ENCODE results near the gene PKP2.

PKP2 gene

DNA sequence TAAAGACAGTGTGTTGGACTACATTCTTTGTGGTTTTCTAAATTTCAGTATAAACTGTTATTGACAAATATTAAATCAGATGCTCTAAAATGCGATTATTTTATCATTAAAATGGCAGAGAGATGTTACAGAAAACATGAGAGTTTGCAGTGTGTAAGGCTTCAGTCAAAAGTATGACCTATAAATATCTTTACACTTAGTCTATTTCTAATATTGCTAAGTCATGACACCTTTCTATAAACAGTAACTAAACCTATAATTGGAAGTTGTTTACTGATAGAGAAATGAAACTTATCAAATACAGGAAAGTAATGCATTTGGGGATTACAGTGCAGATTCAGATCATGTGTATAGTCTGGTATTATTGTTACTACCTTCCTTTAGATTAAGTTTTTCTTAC is 72.0 kb downstream of the PKP2 start:
- H3K4me1 ChIP-seq (ENCODE audit: control insufficient read depth, low read length): no peaks in the 10 kb centered on the region
- no peak for TF ChIP-seq CTCF (IDR thresholded peaks at IDR 0.05; ENCODE audit: low read depth, low read length, poor library complexity, severe bottlenecking)
- TF ChIP-seq EZH2phosphoT487 (IDR thresholded peaks at IDR 0.05; ENCODE audit: borderline replicate concordance, low read length): no peak
- H3K4me3 ChIP-seq (ENCODE audit: low read length): no peak overlapping the region
- H3K27ac ChIP-seq (ENCODE audit: low read depth, low read length): no peak overlapping the region
- no peaks in the 10 kb centered on the region for H3F3A ChIP-seq (ENCODE audit: control insufficient read depth, insufficient read depth)
- no peaks in the 10 kb centered on the region for H3K36me3 ChIP-seq (ENCODE audit: control insufficient read depth, low read length)
- H3K27me3 ChIP-seq (ENCODE audit: control insufficient read depth, low read length): no peaks in the 10 kb centered on the region
- H4K20me1 ChIP-seq (ENCODE audit: control insufficient read depth, insufficient read depth, low read depth, low read length): no peaks in the 10 kb centered on the region
- H3K9me3 ChIP-seq (ENCODE audit: control insufficient read depth, insufficient read depth, low read length): no peaks in the 10 kb centered on the region
- no peaks in the 10 kb centered on the region for H3K79me2 ChIP-seq (ENCODE audit: control insufficient read depth, low read length)
- no peaks in the 10 kb centered on the region for H3K9me2 ChIP-seq (replicated peaks; ENCODE audit: control insufficient read depth, low read length)
- H3K4me2 ChIP-seq (ENCODE audit: low read length): no peak overlapping the region

- H3K4me2 ChIP-seq (ENCODE audit: low read length): no peak overlapping the region
- no peaks in the 10 kb centered on the region for H3K36me3 ChIP-seq (ENCODE audit: control insufficient read depth, low read length)
- H3F3A ChIP-seq (ENCODE audit: control insufficient read depth, insufficient read depth): no peaks in the 10 kb centered on the region
- no peaks in the 10 kb centered on the region for H3K27me3 ChIP-seq (ENCODE audit: control insufficient read depth, low read length)
- TF ChIP-seq CTCF (IDR thresholded peaks at IDR 0.05; ENCODE audit: low read depth, low read length, poor library complexity, severe bottlenecking) (no peak), EZH2phosphoT487 (IDR thresholded peaks at IDR 0.05; ENCODE audit: borderline replicate concordance, low read length) (no peak)
- no peaks in the 10 kb centered on the region for H3K4me1 ChIP-seq (ENCODE audit: control insufficient read depth, low read length)
- no peaks in the 10 kb centered on the region for H3K9me3 ChIP-seq (ENCODE audit: control insufficient read depth, insufficient read depth, low read length)
- H4K20me1 ChIP-seq (ENCODE audit: control insufficient read depth, insufficient read depth, low read depth, low read length): no peaks in the 10 kb centered on the region
- no peak overlapping the region for H3K27ac ChIP-seq (ENCODE audit: low read depth, low read length)
- no peak overlapping the region for H3K4me3 ChIP-seq (ENCODE audit: low read length)
- no peaks in the 10 kb centered on the region for H3K79me2 ChIP-seq (ENCODE audit: control insufficient read depth, low read length)
- H3K9me2 ChIP-seq (replicated peaks; ENCODE audit: control insufficient read depth, low read length): no peaks in the 10 kb centered on the region
Measured at GRCh38 chr12:32822344-32822743, 74.2 kb downstream of the PKP2 start.

DNA sequence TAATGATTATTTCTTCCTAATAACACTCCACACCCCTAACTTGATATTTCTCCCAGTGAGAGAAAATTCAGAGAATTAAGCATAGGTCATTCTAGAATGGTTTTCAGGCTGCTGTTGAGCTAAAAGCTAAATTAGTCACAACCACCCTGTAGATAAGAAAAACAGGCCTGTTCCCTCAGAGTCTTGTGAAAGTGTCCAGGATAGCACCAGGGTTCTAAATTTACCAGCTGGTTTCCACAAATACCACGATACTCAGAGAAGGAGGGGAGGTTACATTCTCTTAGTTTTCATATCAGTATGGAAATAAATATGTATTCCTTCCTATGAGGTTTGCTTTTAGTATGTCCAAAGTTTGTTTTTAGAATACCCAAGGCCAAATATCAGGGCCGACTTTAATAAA is 74.9 kb downstream of the PKP2 start:
- Histone ChIP-seq H3K4me2 (ENCODE audit: low read length) (no peak overlapping the region), H3K4me3 (ENCODE audit: low read length) (no peak overlapping the region), H3K27ac (ENCODE audit: low read depth, low read length) (no peak overlapping the region), H3K36me3 (ENCODE audit: control insufficient read depth, low read length) (no peaks in the 10 kb centered on the region), H3K79me2 (ENCODE audit: control insufficient read depth, low read length) (no peaks in the 10 kb centered on the region), H3K9me3 (ENCODE audit: control insufficient read depth, insufficient read depth, low read length) (no peaks in the 10 kb centered on the region), H3F3A (ENCODE audit: control insufficient read depth, insufficient read depth) (no peaks in the 10 kb centered on the region), H3K4me1 (ENCODE audit: control insufficient read depth, low read length) (no peaks in the 10 kb centered on the region), H3K9me2 (replicated peaks; ENCODE audit: control insufficient read depth, low read length) (no peaks in the 10 kb centered on the region), H4K20me1 (ENCODE audit: control insufficient read depth, insufficient read depth, low read depth, low read length) (no peaks in the 10 kb centered on the region), H3K27me3 (ENCODE audit: control insufficient read depth, low read length) (no peaks in the 10 kb centered on the region)
- no peak for TF ChIP-seq EZH2phosphoT487 (IDR thresholded peaks at IDR 0.05; ENCODE audit: borderline replicate concordance, low read length)
- TF ChIP-seq CTCF (IDR thresholded peaks at IDR 0.05; ENCODE audit: low read depth, low read length, poor library complexity, severe bottlenecking): no peak

- Histone ChIP-seq H3K4me1 (ENCODE audit: control insufficient read depth, low read length) (no peaks in the 10 kb centered on the region), H3K27ac (ENCODE audit: low read depth, low read length) (no peak overlapping the region)
Measured at GRCh38 chr12:32821293-32821692, 75.3 kb downstream of the PKP2 start.

More at GRCh38 chr12:32821293-32821692, 75.3 kb downstream of the PKP2 start:
- no peak overlapping the region for H3K4me3 ChIP-seq (ENCODE audit: low read length)
- TF ChIP-seq CTCF (IDR thresholded peaks at IDR 0.05; ENCODE audit: low read depth, low read length, poor library complexity, severe bottlenecking): no peak
- no peak for TF ChIP-seq EZH2phosphoT487 (IDR thresholded peaks at IDR 0.05; ENCODE audit: borderline replicate concordance, low read length)
- H3K4me2 ChIP-seq (ENCODE audit: low read length): no peak overlapping the region
- H3K27me3 ChIP-seq (ENCODE audit: control insufficient read depth, low read length): no peaks in the 10 kb centered on the region
- no peaks in the 10 kb centered on the region for H3K9me3 ChIP-seq (ENCODE audit: control insufficient read depth, insufficient read depth, low read length)
- no peaks in the 10 kb centered on the region for H3K79me2 ChIP-seq (ENCODE audit: control insufficient read depth, low read length)
- no peaks in the 10 kb centered on the region for H4K20me1 ChIP-seq (ENCODE audit: control insufficient read depth, insufficient read depth, low read depth, low read length)
- no peaks in the 10 kb centered on the region for H3F3A ChIP-seq (ENCODE audit: control insufficient read depth, insufficient read depth)
- H3K9me2 ChIP-seq (replicated peaks; ENCODE audit: control insufficient read depth, low read length): no peaks in the 10 kb centered on the region
- no peaks in the 10 kb centered on the region for H3K36me3 ChIP-seq (ENCODE audit: control insufficient read depth, low read length)
